T-helper 2 cell treated with Interferon-gamma antibody and Interleukin-4, amounts not matched to agents 100 ng/mL and 5 ng/mL, for 36 hours (primary cell): ENCODE data around the gene PF4V1. TPM values are rescaled to one million over a fixed set of nuclear protein-coding genes. Genes with fewer than 3 reads are reported as not detected.

Experiments
- intact Hi-C: fragments of 100-400 bp; cut with micrococcal nuclease; formaldehyde crosslinking; loops from one replicate; pipeline ENCODE4 v1.15.1; 2023
- total RNA-seq: library from RNA; stranded (reverse); gene quantifications from 2 replicates; pipeline ENCODE4 v1.2.3, GENCODE V29; 2022

Gene PF4V1, protein sequence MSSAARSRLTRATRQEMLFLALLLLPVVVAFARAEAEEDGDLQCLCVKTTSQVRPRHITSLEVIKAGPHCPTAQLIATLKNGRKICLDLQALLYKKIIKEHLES
- not detected in 2 replicates for total RNA-seq

DNA sequence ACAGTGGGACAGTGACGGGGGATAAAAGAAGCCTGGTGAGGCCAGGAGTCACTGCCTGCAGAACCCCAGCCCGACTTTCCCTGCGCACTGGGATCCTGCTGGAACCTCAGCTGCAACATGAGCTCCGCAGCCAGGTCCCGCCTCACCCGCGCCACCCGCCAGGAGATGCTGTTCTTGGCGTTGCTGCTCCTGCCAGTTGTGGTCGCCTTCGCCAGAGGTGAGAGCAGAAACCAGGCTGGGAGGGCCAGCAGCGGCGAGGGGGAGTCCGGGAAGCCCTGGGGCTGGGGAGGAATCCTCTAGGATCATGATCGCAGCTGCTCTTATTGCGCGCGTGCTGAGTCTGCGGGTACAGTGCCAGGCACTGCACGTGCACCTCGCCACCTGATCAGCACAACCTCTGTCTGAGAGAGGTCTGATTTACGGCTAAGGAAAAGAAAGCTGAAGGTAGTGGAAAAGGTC is at the start of gene PF4V1:
TSS of gene PF4V1 (plus strand) at position 51 of the 459 bp plus-strand sequence. CDS start at position 118, 67 bp downstream.
- intact Hi-C loops, result no loop called here

DNA sequence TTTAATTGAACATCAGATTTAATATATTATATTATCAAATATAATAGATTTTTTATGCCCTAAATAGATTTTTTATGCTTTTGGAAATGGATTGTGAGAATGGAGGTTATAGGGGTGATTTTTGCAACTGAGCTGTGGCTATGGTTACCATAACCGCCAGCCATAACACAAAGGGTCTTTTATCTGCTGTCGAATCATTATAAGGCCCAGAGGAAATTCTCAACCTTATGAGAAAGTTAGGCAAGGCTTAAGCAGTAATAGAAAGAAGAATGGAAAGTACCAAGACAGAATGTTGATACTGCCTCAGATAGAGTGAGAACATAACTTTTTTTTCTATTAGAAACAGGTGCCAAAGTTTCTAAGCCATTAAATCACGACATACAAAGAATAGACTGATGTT is 42.9 kb upstream of the PF4V1 start:
- intact Hi-C loops, result no loop called here

DNA sequence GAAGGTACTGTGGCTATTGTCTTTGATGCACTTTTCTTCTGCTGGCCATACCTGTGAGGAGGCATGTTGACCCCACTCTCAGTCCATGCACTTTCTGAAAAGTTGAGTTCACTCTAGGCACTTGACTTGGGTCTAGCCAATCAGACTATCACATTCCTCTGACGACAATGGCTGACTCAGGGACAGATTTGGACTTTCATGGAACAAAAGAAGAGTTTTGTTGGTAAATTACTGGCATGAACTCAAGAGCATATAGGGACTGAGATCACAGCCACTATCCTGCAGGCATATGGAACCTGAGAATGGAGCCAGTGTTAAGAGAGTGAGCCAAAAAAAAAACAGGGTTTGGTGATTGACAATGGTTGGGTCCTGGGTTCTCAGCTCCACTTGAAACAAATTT is 41.3 kb upstream of the PF4V1 start:
- intact Hi-C loops, result no loop called here

DNA sequence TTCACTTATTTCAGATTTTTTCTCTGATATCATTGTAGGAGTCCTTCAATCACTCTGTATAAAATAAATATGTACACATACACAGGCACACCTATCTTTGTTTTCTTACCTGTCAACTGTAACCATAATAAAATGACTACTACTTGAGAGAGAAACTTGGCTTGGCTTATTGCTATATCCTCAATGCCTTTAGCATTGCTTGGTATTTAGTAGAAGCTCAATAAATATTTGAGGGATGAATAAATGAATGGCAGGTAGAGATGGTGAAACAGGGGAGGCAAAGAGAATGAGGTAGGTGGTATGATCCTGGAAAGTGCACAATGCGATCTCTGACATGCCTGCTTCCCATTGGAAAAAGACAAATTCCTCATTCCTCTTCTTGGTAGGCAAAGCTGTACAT is 38.4 kb upstream of the PF4V1 start:
- intact Hi-C loops, result no loop called here

DNA sequence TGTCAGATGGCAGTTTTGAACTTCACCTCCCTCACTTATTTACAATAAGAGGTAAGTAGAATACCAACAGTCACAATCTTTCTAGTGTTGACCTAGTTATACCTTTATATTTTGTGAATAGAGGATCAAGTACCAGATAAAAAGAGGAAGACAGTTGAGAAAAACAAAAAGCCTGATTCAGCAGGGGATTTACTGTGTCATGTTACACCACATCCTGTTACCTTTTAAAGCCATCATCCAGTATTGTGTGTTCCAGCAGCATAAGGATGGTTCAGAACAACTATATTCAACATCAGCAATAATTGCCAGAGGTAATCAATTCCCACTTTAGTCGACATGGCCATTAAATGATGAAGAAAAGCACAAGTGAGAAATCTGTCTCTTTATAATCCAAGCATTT is 38.0 kb upstream of the PF4V1 start:
- intact Hi-C loops, result no loop called here

DNA sequence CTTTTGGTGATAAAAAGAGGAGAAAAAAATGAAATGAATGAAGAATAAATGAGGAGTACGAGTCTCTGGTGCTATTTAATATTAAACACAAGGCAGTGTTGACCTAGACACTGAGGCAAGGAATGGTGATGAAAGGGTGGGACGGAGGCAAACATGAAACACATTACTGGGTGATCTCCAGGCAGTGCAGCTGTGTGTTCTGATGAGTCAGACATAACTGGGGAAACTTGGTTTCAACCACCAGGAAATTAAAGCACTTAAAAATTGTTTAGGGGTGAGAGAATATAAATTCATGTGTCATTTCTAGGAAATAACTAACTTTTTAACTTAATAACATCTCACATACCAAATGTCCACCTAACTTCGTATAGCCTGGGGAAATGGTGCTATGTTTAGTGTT is 36.3 kb upstream of the PF4V1 start:
- intact Hi-C loops, result no loop called here

DNA sequence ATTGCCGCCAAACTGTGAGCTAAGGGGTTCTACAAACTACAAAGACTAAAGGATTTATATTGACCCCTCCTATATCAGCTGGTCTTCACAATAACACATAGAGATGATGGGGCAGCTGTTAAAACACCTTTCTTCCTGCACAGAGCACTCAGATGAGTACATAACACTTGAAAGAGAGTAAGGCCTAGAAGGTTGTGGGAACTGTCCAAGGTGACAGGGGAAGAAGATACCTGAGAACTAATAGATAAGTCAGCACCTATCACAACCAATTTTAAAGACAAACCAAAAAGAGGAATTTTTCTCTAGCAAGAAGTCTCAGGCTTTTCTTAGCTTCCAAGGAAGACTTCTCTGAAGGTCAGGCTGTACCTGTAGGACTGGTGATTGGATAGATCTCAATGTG is 35.8 kb upstream of the PF4V1 start:
- intact Hi-C loops, result no loop called here

DNA sequence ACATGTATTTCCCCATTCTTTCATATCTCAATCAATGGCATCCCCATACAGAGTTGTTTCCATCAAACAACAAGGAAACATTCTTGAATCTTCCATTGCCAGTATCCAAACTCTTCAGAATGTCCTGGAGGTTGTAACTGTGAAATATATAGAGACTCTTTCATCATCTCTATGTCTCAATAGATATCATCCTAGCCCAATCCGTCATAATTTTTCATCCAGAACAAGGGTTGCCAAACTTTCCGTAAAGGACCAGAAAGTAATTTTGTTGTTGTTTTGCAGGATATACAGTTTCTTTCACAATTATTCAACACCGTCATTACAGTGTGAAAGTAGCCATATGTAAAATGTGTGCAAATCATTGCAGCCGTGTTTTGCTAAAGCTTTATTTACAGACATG is 31.8 kb upstream of the PF4V1 start:
- intact Hi-C loops, result no loop called here

DNA sequence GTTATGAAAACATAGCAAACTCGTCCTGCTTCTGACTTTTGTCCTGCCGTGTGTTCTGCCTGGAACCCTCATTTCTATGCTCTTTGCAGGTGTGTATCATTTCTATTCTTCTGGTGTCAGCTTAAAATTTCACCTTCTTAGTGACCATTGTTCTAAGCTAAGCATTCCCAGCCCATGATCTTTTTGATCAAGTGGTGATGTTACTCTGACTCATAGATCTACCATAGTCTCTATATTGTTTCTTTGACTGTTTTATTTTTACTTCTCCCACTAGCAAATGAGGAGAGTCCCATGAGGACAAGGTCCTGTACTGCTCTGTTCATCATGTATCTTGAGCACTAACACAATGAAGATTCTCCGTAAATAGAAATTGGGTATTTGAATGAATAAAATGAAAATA is 30.7 kb upstream of the PF4V1 start:
- intact Hi-C loops, result no loop called here

DNA sequence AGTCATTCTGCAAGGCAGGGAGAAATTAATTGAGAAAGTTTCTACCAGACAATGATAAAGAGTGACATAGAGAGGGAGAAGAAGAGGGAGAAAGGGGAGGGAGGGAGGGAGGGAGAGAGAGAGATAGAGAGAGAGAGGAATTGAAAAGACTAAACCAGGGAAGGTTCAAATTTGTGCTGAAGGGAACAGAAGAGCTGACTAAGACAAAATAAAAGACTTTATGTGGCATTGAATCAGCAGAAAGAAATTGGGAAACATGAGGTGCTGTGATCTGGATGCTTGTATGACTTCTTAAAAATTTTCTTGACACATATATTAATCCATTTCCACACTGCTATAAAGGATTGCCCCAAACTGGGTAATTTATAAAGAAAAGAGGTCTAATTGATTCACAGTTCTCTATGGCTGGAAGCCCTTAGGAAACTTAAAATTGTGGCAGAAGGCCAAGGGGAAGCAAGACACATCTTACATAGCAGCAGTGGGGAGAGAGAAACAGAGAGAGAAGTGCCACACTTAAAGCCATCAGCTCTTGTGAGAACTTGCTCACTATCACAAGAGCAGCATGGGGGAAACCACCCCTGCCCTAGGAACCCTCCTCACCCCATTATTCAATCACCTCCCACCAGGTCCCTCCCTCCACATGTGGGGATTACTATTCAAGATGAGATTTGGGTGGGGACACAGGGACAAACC is 30.1 kb upstream of the PF4V1 start:
- intact Hi-C loops, result no loop called here

DNA sequence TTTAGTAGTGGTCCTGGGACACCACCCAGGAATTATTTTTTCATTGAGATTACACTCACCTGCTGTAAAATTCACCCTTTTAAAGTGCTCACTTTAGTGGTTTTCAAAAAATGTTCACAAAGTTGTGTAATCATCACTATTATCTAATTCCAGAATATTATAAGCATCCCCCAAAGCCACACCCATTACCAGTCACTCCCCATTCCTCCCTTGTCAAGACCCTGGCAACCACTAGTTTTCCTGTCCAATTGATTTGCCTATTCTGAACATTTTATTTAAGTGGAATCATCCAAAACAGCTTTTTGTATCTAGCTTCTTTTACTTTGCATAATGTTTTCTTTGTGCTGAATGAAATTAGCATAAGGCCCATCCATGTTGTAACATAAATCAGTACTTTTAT is 29.3 kb upstream of the PF4V1 start:
- intact Hi-C loops, result no loop called here

DNA sequence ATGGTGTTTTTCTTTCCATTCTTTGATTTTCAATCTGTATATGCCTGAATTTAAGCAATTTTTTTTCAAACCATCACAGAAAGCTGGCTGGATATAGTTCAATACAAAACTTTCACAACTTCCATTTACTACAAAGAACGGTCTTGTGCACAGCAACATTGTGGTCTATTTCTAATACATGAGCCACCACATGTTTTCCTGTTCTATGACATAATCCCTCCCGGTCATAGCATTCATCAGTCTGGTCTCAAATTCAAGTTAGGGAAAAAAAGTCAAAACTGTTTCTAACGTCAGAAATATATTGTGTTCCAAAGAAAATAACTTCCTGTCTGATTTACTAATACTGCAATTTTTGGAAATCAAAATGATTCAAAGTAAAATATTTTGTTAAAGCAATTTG is 24.1 kb upstream of the PF4V1 start:
- intact Hi-C loops, result no loop called here

DNA sequence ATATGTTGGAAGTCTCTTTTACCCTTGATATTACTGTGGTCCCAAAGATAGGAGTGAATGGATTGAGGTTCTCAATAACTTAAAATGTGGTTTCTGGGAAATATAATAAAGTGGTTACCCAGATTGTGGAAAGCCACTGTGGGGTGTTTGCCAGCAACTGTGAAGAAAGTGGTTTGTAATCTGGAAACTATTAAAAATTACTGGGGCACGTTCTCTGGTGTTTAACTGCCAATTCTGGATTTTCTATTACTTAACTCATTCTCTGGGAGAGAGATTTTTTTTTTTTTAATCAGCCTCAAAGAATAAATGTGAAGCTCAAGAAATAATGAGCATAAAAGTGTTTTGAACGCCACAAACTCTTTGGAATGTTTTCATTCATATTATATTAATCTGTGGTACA is 21.5 kb upstream of the PF4V1 start:
- intact Hi-C loops, result no loop called here

DNA sequence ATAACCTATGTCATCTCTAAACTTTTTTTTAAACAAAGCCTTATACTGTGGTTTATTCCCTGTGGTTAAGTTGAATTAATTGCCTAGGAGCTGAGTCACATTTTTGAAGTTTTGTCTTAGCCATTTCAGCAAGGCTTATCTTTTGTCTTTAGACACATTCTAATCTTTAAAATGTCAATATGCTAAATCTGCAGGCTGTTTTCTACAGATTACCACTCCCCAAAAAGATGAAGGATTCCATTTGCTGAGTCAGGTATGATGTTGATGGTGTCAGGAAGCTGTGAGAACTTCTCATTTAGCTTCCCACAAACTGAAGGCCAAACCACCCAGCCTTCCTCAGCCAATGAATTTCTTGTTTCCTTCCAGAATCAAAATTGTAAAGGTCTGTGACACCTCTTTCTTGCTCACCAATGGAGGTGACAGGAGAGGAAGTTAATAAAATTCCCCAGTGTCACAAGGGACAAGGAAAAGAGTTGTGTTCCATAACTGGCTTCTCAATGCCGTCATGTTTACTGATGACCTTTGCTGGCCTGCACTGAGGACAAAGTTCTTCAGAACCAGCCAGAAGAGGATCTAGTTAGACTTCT is 20.4 kb upstream of the PF4V1 start:
- intact Hi-C loops, result no loop called here

DNA sequence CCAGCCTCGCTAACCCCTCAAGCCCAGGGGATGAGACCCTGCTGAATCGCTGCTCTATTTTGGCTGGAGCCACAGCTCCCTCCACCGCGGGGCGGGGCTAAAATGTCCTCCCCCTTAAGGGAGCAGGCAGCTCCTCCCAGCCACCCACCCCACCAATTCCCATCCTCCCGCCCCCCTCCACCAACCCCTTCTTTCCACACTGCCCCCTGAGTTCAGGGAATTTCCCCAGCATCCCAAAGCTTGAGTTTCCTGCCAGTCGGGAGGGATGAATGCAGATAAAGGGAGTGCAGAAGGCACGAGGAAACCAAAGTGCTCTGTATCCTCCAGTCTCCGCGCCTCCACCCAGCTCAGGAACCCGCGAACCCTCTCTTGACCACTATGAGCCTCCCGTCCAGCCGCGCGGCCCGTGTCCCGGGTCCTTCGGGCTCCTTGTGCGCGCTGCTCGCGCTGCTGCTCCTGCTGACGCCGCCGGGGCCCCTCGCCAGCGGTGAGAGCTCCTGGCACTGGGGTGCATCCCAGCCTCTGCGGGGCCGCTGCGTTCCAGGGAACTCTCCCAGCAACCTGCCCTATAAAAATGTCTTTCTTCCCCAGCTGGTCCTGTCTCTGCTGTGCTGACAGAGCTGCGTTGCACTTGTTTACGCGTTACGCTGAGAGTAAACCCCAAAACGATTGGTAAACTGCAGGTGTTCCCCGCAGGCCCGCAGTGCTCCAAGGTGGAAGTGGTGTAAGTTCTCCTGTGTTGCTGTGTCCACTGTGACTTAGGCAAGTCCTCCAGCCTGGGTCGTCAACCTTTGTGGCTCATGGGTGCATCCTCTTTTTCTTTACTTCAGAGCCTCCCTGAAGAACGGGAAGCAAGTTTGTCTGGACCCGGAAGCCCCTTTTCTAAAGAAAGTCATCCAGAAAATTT is 16.5 kb upstream of the PF4V1 start, which contains the start of gene CXCL6:
TSS of gene CXCL6 (plus strand) at position 306 of the 907 bp plus-strand sequence. CDS start at position 379, 73 bp downstream.
- intact Hi-C loops, result no loop called here

DNA sequence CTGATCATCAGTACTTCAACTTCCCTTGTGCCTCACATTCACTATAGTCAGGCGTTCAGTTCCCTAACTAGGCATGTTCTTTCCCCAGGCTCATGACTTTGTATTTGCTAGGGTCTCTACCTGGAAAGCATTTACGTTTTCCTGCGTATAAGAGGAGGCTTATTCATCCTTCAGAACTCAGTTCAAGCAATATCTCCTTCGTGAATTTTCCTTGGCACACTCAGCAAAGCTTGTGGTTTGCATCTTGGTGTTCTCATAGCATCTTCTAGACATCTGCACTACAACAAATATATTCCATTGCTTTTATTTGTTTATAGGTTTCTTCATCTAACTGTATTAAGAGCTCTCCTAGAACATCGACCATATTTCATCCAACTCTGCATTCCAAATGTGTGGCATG is 14.0 kb upstream of the PF4V1 start:
- intact Hi-C loops, result no loop called here

DNA sequence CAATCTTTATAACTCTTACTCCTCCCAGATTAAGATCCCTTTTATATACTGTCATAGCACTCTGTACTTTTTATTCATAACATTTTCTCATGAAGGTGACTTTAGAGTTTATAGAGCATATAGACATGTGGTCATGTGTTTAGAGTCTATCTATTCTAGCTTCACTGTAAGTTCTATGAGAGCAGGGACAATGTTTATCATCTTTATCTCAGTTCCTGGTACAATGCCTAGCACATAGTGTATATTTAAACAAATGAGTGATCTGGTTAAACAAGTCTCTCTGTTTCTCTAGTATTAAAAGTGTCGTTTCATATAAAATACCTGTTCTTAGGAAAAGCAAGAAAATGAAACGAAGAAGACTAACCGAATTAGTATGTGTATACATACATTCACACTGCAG is 13.4 kb upstream of the PF4V1 start:
- intact Hi-C loops, result no loop called here

DNA sequence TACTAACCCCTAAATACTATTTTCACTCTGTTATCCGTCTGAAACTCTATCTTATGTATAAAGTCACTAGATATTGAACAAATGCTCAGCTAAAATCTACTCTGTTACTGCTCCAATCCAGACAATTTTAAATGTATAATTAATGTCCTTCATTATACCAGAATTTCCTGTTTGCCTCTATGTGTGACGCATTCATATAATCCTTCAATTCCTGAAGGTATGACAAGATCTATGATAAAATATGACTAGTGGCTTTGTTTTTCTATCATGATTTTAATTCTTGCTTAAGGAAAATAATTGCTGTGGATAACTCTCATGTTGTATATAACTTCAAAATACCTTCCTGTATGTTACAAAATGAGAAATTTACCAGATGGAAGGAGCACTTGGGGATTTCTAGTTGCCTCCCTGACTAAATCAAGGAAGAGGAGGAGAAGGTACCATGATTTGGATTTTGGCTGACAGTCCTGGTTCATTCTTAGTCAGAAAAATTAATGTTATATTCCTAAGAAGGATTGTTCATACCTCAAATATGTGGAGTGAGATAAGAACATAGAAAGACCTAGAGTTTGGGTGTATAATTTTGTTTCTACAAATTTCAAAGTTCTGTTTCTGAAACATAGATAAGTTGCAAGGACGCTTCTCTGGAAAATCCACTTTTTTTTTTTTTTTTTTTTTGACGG is 11.7 kb upstream of the PF4V1 start:
- intact Hi-C loops, result no loop called here

DNA sequence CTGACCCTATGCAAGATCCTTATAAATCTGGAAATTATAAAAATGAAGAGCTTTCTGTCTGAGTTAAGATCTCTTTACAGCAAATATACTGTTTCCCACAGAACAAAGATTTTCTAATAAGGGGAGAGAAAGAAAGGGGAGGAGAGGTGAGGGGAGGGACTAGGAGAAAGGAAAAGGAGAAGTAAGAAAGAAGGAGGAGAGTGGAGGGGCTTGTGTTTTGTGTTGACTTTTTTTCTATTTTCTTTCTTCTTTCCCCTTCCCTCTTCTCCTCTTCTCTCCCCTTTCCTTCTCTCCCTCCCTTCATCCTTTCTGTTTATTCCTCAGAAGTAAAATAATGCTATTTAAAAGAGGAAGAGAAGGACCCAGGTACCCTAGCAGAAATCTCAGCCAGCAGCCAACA is 10.4 kb upstream of the PF4V1 start:
- intact Hi-C loops, result no loop called here

DNA sequence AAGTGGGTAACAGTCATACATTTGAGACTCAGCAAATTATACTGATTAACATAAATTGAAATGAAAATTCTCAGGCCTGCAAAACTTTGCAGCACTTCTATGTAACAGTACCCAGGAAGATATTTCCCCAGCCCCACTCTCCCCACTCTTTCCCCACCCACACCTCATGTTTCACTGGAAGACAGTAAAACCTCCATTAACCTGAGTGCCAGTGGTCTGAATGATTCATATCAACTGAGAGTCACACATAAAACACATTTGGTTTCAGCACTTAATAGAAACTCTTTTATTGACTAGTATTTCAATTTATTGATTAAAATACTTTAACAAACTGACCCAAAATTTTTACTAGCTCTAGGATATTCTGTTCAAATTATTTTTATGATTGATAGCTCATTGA is 9.7 kb upstream of the PF4V1 start:
- intact Hi-C loops, result no loop called here

DNA sequence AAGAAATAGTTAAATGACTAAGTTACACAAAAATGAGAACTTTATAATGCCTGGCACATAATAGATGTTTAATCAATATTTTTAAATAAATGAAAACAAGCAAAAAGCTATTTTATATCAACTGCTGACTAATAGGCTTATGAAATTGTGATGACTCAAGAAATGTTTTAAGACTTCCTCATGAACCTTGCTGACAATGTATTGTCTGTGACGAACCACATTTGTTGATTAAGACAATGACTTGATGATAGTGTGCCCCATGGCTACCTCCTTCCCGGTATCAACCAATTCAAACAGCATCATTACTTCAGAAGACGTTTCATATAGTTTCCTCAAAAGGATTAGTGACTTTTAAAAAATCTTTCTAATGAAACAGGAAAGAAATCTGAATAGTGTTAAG is 8.8 kb upstream of the PF4V1 start:
- intact Hi-C loops, result no loop called here
